Regular cardiac myocyte (primary cell): ENCODE results near the gene DHCR24. TPM values are rescaled to one million over a fixed set of nuclear protein-coding genes. Genes with fewer than 3 reads are reported as not detected.

Source experiments
- total RNA-seq: library from RNA; depleted of rRNA; stranded (reverse); fragments of >200 nt; gene quantifications from 2 replicates; pipeline ENCODE4 v1.2.3, GENCODE V29; 2014

Gene DHCR24
- 46.2 and 97.6 TPM in 2 replicates for total RNA-seq

DNA sequence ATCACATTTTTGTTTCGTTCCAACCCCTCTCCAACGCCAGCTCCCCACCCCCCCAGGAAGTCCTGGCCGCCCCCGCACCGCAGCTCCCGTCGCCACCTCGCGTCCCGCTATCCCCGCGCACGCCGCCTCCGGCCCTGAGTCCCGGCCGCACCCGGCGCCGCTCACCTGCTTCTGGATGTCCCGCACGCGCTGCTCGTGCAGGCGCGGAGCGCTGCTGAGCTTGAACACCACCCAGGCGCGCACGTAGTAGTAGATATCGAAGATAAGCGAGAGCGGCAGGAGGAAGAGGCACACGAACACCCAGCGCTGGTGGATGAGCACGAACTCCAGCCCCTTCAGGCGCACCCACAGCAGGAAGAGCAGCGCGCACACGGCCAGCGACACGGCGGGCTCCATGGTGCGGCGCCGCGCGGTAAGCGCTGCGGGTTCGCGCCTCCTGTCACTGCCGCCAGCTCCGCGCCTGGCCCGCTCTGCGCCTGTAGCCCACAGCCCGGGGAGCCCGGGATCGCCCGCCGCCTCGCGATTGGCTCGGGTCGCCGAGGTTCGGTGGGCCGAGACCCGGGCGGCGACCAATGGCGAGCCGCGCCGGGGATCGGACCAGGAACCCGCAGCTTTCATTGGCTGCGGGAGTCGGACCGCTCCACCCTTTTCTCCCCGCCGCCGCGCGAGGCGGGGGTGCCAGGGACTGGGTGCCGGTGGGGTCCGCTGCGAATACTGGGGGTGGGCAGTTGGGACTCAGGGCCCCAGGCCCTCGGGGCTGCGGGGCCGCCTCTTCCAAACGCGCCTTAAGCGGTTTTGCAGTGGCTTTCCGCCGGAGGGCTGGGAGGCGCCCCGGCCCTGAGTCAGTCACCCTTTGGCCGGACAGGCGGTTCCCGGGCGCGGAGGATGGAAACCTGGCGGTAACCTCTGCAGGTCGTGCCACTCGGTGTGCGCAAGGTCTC, at the start of gene DHCR24:
DHCR24 (minus strand) TSS at position 472 of the 941 bp plus-strand sequence; CDS start at position 396, 76 bp downstream.

DNA sequence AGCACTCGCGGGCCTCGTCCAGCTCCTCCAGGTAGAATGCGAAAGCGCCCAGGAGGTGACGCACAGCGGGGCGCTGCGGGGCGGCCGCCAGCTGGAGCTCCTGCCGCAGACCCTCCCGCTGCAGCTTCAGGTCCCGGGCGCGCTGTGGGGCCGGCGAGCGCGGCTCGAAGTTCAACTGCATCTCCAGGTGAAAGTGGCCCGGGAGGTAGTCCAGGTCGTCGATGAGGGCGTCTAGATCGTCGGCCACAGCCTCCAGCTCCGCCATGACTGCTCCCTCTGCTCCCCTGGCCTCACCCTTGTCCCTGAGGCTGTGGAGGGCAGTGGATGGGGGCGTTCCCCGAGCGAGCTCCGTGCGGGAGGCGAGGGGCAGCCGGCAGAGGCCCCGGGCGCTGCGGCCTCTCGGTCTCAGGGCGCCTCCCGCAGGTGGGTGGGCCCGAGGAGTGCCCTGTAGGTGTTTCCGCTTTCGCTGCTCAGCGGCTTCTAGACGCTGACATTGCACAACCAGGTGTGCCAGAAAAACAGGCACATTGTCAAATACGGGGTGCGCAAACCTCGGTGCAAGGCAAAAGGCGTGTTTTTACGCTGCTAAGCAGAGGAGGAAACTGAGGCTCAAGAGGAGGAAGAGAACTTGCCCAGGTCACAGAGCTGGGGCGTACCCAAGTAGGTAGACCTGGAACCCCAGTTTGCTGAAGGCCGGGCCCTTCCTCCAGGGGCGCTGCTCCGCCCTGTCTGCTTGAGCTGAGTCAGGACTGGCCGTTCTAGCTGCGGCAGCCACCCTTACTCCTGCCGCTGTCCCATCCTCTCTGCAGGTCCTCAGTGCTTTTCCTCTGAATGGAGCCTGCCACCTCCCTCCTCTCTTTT, 85.9 kb downstream of the DHCR24 start, which contains the start of gene TTC22:
TTC22 (minus strand) TSS at position 425 of the 861 bp plus-strand sequence; CDS start at position 265, 160 bp downstream.

Other genes with a start within 250 kb of the DHCR24 start
- 0.28 TPM in 1 of 2 replicates, not detected in the other for gene MROH7, start 245.4 kb downstream of the DHCR24 start, total RNA-seq
- 25.4 and 30.9 TPM in 2 replicates for gene TTC4, start 171.3 kb downstream of the DHCR24 start, total RNA-seq
- 4.4 and 5.1 TPM in 2 replicates for gene PARS2, start 122.7 kb downstream of the DHCR24 start, total RNA-seq
- not detected in 2 replicates for gene TTC22, start 85.9 kb downstream of the DHCR24 start, total RNA-seq
- not detected in 2 replicates for gene TMEM61, start 93.4 kb upstream of the DHCR24 start, total RNA-seq
- not detected in 2 replicates for gene BSND, start 111.7 kb upstream of the DHCR24 start, total RNA-seq
- gene PCSK9, start 152.4 kb upstream of the DHCR24 start, total RNA-seq: 0.19 and 0.28 TPM in 2 replicates